ENCODE results near the gene SGPL1. TPM values are rescaled to one million over a fixed set of nuclear protein-coding genes. Genes with fewer than 3 reads are reported as not detected.

SGPL1 gene
- total RNA-seq, 2 experiments from 2014 or later, result 15.1 to 16.9 TPM

GRCh38 chr10:70846795-70847194 lies 31.0 kb downstream of the SGPL1 start:
- no peak for TF ChIP-seq CTCF (IDR thresholded peaks at IDR 0.05)
- Mint-ChIP-seq H3K4me3 (no peak overlapping the region), H3K27me3 (no peaks in the 10 kb centered on the region), H3K4me1 (ENCODE audit: low read depth) (peaks cover 13% of the 10 kb centered on the region), H3K36me3 (ENCODE audit: low read depth) (peaks cover 82% of the 10 kb centered on the region), H3K27ac (no peak overlapping the region), H3K9me3 (no peaks in the 10 kb centered on the region)
- intact Hi-C loops (cut with DNase I, micrococcal nuclease), result no loop called here
- CTCF ChIA-PET, result interaction anchor here (2.3 kb wide), 1 partner anchor 9 kb away, joined by 4 read pairs; no protein-coding TSS in a partner anchor
- POLR2A ChIA-PET, result no interaction called here
- H3K4me1 ChIP-seq (ENCODE audit: insufficient read depth, low read length), result no peaks in the 10 kb centered on the region
- no peaks in the 10 kb centered on the region for H3K27me3 ChIP-seq (ENCODE audit: control insufficient read depth in 1 of 2, insufficient read depth in 2 of 2, low read length in 2 of 2)
- no peaks in the 10 kb centered on the region for H3K9me3 ChIP-seq (ENCODE audit: control insufficient read depth in 1 of 2, insufficient read depth in 1 of 2, low read length in 2 of 2)
- DNase-seq, result no peak
- H3K36me3 ChIP-seq (ENCODE audit: insufficient read depth, low read length), result peaks cover 33% of the 10 kb centered on the region
- no peak for ATAC-seq (ENCODE audit: poor library complexity)
- no peak overlapping the region for H3K27ac ChIP-seq (ENCODE audit: low read depth in 1 of 2, low read length in 2 of 2)
- no peak overlapping the region for H3K4me3 ChIP-seq (ENCODE audit: low read length)

- ATAC-seq (ENCODE audit: poor library complexity) (no peak), DNase-seq (no peak)
- H3K4me3 Mint-ChIP-seq, result no peak overlapping the region
- peaks cover 85% of the 10 kb centered on the region for H3K36me3 Mint-ChIP-seq (ENCODE audit: low read depth)
- no peaks in the 10 kb centered on the region for H3K9me3 ChIP-seq (ENCODE audit: control insufficient read depth in 1 of 2, insufficient read depth in 1 of 2, low read length in 2 of 2)
- peaks cover 36% of the 10 kb centered on the region for H3K36me3 ChIP-seq (ENCODE audit: insufficient read depth, low read length)
- ChIA-PET POLR2A (no interaction called here), CTCF (interaction anchor here (2.3 kb wide), 1 partner anchor 8 kb away, joined by 4 read pairs; no protein-coding TSS in a partner anchor)
- no peaks in the 10 kb centered on the region for H3K27me3 ChIP-seq (ENCODE audit: control insufficient read depth in 1 of 2, insufficient read depth in 2 of 2, low read length in 2 of 2)
- H3K4me1 ChIP-seq (ENCODE audit: insufficient read depth, low read length), result no peaks in the 10 kb centered on the region
- H3K4me3 ChIP-seq (ENCODE audit: low read length), result no peak overlapping the region
- H3K4me1 Mint-ChIP-seq (ENCODE audit: low read depth), result peaks cover 13% of the 10 kb centered on the region
- H3K9me3 Mint-ChIP-seq, result no peaks in the 10 kb centered on the region
- no peak overlapping the region for H3K27ac ChIP-seq (ENCODE audit: low read depth in 1 of 2, low read length in 2 of 2)
- no peak for TF ChIP-seq CTCF (IDR thresholded peaks at IDR 0.05)
- intact Hi-C loops (cut with DNase I, micrococcal nuclease), result no loop called here
- no peaks in the 10 kb centered on the region for H3K27me3 Mint-ChIP-seq
- no peak overlapping the region for H3K27ac Mint-ChIP-seq
Observed at GRCh38 chr10:70847659-70848360, 32.1 kb downstream of the SGPL1 start.

GRCh38 chr10:70849582-70850016 lies 33.9 kb downstream of the SGPL1 start:
- Histone ChIP-seq H3K36me3 (ENCODE audit: insufficient read depth, low read length) (peaks cover 50% of the 10 kb centered on the region), H3K27me3 (ENCODE audit: control insufficient read depth in 1 of 2, insufficient read depth in 2 of 2, low read length in 2 of 2) (no peaks in the 10 kb centered on the region)
- H3K36me3 Mint-ChIP-seq (ENCODE audit: low read depth), result peaks cover 87% of the 10 kb centered on the region

More at GRCh38 chr10:70849582-70850016, 33.9 kb downstream of the SGPL1 start:
- no peak for TF ChIP-seq CTCF (IDR thresholded peaks at IDR 0.05)
- no peak overlapping the region for H3K4me3 ChIP-seq (ENCODE audit: low read length)
- no peak for ATAC-seq (ENCODE audit: poor library complexity)
- Mint-ChIP-seq H3K4me3 (no peak overlapping the region), H3K4me1 (ENCODE audit: low read depth) (peaks cover 8% of the 10 kb centered on the region), H3K27ac (no peak overlapping the region), H3K9me3 (no peaks in the 10 kb centered on the region), H3K27me3 (no peaks in the 10 kb centered on the region)
- H3K9me3 ChIP-seq (ENCODE audit: control insufficient read depth in 1 of 2, insufficient read depth in 1 of 2, low read length in 2 of 2), result no peaks in the 10 kb centered on the region
- intact Hi-C loops (cut with DNase I, micrococcal nuclease), result no loop called here
- no peaks in the 10 kb centered on the region for H3K4me1 ChIP-seq (ENCODE audit: insufficient read depth, low read length)
- no peak overlapping the region for H3K27ac ChIP-seq (ENCODE audit: low read depth in 1 of 2, low read length in 2 of 2)
- ChIA-PET CTCF (no interaction called here), POLR2A (no interaction called here)
- no peak for DNase-seq
